Glutamatergic neuron (in vitro differentiated cells): ENCODE measurements around the gene GYG2. TPM values are rescaled to one million over a fixed set of nuclear protein-coding genes. Genes with fewer than 3 reads are reported as not detected.

ENCODE experiments used
- DNase-seq: peaks from one replicate; pipeline ENCODE4 v3.0.0; 2022
- H3K27ac Mint-ChIP-seq: one replicate; pipeline ENCODE4 v1.8.0; 2020; ENCODE audit warnings: mild to moderate bottlenecking, mixed read lengths, inconsistent platforms; ENCODE audit not compliant: unreplicated experiment
- H3K27me3 Mint-ChIP-seq: one replicate; pipeline ENCODE4 v1.8.0; 2020; ENCODE audit warnings: mild to moderate bottlenecking, moderate library complexity, mixed read lengths, inconsistent platforms; ENCODE audit not compliant: unreplicated experiment
- H3K36me3 Mint-ChIP-seq: one replicate; pipeline ENCODE4 v1.8.0; 2020; ENCODE audit warnings: mild to moderate bottlenecking, mixed read lengths, inconsistent platforms; ENCODE audit not compliant: unreplicated experiment
- H3K4me1 Mint-ChIP-seq: one replicate; pipeline ENCODE4 v1.8.0; 2020; ENCODE audit warnings: mild to moderate bottlenecking, low read depth, mixed read lengths, inconsistent platforms; ENCODE audit not compliant: unreplicated experiment
- H3K4me3 Mint-ChIP-seq: one replicate; pipeline ENCODE4 v1.8.0; 2020; ENCODE audit warnings: mild to moderate bottlenecking, mixed read lengths, inconsistent platforms; ENCODE audit not compliant: unreplicated experiment
- H3K9me3 Mint-ChIP-seq: one replicate; pipeline ENCODE4 v1.8.0; 2020; ENCODE audit warnings: mild to moderate bottlenecking, moderate library complexity, mixed read lengths, inconsistent platforms; ENCODE audit not compliant: unreplicated experiment
- total RNA-seq: library from RNA; stranded (reverse); fragmentation: NEBNext Ultra II Directional; extraction: Animal tissue kit (Norgen Biotek cat#: 25700); gene quantifications from one replicate; pipeline ENCODE4 v1.2.1, GENCODE V29; 2021; ENCODE audit not compliant: unreplicated experiment
- TF ChIP-seq, protein P1 (sequence below): fragments of 200-600 bp; sonication (generic); IDR thresholded peaks from one replicate; pipeline ENCODE4 v1.5.0; 2021; ENCODE audit not compliant: partially characterized antibody, unreplicated experiment

The GYG2 gene
- total RNA-seq, 1 donor from 2014 or later: 21.9 TPM

DNA sequence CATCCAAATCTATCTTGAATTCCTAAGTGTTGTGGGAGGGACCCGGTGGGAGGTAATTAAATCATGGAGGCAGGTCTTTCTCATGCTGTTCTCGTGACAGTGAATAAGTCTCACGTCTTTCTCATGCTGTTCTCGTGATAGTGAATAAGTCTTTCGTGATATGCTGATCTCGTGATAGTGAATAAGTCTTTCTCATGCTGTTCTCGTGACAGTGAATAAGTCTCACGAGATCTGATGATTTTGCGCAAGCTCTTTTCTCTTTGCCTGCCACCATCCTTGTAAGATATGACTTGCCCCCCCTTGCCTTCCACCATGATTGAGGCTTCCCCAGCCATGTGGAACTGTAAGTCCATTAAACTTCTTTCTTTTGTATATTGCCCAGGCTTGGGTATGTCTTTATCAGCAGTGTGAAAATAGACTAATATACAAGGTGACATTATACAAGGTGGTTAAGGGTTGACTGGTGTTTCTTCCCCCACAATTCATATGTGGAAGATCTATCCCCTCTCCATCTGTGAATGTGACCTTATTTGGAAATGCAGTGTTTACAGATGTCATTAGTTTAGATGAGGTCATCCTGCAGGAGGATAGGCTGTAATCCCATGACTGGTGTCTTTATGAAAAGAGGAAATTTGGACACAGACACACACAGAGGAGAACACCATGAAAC, 72.8 kb downstream of the GYG2 start:
- no peaks in the 10 kb centered on the region for H3K4me1 Mint-ChIP-seq
- no peak overlapping the region for H3K4me3 Mint-ChIP-seq
- no peak overlapping the region for H3K27ac Mint-ChIP-seq
- no peak for DNase-seq
- H3K9me3 Mint-ChIP-seq: peaks cover 2% of the 10 kb centered on the region
- TF ChIP-seq, protein P1, sequence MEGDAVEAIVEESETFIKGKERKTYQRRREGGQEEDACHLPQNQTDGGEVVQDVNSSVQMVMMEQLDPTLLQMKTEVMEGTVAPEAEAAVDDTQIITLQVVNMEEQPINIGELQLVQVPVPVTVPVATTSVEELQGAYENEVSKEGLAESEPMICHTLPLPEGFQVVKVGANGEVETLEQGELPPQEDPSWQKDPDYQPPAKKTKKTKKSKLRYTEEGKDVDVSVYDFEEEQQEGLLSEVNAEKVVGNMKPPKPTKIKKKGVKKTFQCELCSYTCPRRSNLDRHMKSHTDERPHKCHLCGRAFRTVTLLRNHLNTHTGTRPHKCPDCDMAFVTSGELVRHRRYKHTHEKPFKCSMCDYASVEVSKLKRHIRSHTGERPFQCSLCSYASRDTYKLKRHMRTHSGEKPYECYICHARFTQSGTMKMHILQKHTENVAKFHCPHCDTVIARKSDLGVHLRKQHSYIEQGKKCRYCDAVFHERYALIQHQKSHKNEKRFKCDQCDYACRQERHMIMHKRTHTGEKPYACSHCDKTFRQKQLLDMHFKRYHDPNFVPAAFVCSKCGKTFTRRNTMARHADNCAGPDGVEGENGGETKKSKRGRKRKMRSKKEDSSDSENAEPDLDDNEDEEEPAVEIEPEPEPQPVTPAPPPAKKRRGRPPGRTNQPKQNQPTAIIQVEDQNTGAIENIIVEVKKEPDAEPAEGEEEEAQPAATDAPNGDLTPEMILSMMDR: no peak
- H3K36me3 Mint-ChIP-seq: no peaks in the 10 kb centered on the region
- H3K27me3 Mint-ChIP-seq: peaks cover 2% of the 10 kb centered on the region

DNA sequence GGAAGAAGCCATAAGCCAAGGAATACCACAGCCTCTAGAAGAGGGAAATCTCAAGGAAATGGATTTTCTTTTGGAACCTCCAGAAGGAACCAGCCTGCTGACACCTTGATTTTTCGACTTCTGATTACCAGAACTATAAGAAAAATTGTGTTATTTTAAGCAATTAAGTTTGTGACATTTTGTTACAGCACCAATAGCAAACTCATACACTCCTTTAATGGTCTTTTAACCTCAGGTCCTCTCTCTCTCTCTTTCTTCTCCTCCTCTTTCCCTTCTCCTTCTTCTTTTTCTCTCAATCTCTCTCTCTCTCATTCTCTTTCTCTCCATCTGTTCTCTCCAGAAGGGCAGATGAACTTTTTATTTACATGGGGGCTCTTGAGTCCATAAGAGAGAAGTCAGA, 74.1 kb downstream of the GYG2 start:
- Mint-ChIP-seq H3K36me3 (peaks cover 3% of the 10 kb centered on the region), H3K9me3 (peaks cover 2% of the 10 kb centered on the region), H3K27ac (no peak overlapping the region), H3K27me3 (peaks cover 2% of the 10 kb centered on the region), H3K4me1 (no peaks in the 10 kb centered on the region), H3K4me3 (no peak overlapping the region)
- TF ChIP-seq, protein P1: no peak
- DNase-seq: no peak

DNA sequence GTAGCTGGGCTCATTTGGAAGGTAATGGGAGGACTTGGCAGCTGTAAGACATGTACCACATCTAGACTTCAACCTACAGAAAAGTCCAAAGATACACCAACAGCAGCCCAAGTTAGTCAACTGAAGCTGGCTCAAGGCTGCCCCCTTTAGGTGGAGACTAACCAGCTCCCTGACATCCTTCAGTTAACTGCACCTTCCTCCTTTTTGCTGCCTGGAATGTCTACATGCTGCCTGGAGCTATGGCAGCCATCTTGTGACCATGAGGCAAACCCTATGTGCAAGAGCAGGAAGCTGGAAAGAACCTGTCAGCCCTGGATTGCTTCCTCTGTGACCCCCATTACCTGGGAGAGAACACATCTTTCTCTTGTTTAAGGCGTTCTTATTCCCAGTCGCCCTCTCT, 74.6 kb downstream of the GYG2 start:
- Mint-ChIP-seq H3K27me3 (peaks cover 4% of the 10 kb centered on the region), H3K4me3 (no peak overlapping the region), H3K9me3 (peaks cover 2% of the 10 kb centered on the region), H3K4me1 (no peaks in the 10 kb centered on the region), H3K36me3 (peaks cover 8% of the 10 kb centered on the region), H3K27ac (no peak overlapping the region)
- TF ChIP-seq, protein P1: no peak
- no peak for DNase-seq

DNA sequence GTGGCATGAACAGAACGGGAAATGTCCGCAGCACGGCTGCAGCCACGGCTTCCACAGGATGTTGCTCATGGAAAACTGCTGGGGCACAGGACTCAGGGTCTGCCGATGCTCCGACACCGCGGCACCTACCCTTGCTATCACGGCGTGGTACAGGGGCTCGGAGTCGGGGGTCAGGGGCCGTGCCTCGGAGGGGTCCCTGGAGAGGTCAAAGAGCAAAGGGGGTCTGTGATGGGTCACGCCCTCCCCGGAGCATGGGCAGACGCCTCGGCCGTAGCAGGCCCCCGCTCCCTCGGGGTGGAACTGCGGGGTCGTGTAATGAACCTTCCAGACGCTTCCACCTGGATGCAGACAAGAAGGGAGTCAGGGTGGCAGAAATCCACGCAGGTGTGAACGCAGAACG, 78.6 kb downstream of the GYG2 start:
- DNase-seq: no peak
- no peaks in the 10 kb centered on the region for H3K4me1 Mint-ChIP-seq
- peaks cover 4% of the 10 kb centered on the region for H3K27me3 Mint-ChIP-seq
- H3K9me3 Mint-ChIP-seq: peaks cover 2% of the 10 kb centered on the region
- TF ChIP-seq, protein P1: no peak
- H3K27ac Mint-ChIP-seq: no peak overlapping the region
- H3K4me3 Mint-ChIP-seq: no peak overlapping the region
- peaks cover 9% of the 10 kb centered on the region for H3K36me3 Mint-ChIP-seq

DNA sequence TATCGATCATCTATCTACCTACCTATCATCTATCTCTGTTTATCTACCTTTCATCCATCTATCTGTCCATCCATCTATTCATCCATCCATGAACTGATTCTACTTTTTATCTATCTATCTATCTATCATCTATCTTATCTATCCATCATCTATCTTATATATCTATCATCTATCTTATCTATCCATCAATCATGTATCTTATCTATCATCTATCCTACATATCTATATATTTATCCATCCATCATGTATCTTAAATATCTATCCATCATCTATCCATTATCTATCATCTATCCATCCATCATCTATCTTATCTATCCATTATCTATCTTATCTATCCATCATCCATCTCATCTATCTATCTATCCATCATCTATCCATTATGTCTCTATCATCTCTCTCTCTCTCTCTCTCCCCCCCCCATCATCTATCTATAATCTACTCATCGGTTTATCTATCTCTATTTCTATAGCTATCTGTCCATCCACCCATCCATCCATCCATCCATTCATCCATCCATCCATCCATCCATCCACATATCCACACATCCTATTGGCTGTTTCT, 79.5 kb downstream of the GYG2 start:
- Mint-ChIP-seq H3K36me3 (peaks cover 9% of the 10 kb centered on the region), H3K9me3 (no peaks in the 10 kb centered on the region), H3K4me3 (no peak overlapping the region), H3K4me1 (no peaks in the 10 kb centered on the region), H3K27me3 (peaks cover 2% of the 10 kb centered on the region), H3K27ac (peak overlapping the region; percentile 31)
- TF ChIP-seq, protein P1: no peak
- DNase-seq: no peak
